Endothelial cell of umbilical vein (primary cell): ENCODE results near the gene ANKRD44. TPM values are rescaled to one million over a fixed set of nuclear protein-coding genes. Genes with fewer than 3 reads are reported as not detected.

Experiments used
- BruUV-seq: library from RNA; stranded (reverse); fragments of 400-500 nt; replicated peaks from 2 replicates; lab custom pipeline; 2021; lab: Mats Ljungman, UMichigan
- CTCF ChIA-PET: fragments of 300-600, 350-600 bp; sonication (Branson Sonifier 250); formaldehyde crosslinking; loops from one replicate; lab custom pipeline; 2021; ENCODE audit warnings: antibody characterized with exemption, inconsistent platforms; lab: Charles Lee
- POLR2A ChIA-PET: fragments of 300-600, 350-600 bp; sonication (Branson Sonifier 250); formaldehyde crosslinking; loops from one replicate; lab custom pipeline; 2021; ENCODE audit warnings: antibody characterized with exemption, inconsistent platforms; lab: Charles Lee
- DNase-seq: peaks from one replicate; pipeline ENCODE4 v3.0.0-alpha.2; 2011; ENCODE audit warnings: low read depth, low spot score
- FAIRE-seq: peaks from 2 replicates; lab custom pipeline; 2011; peaks lifted over from hg19 to GRCh38; lab: Jason Lieb, UNC
- H2AFZ ChIP-seq: 2 replicates; pipeline ENCODE4 v1.6.0; 2012; ENCODE audit warnings: low read depth, low read length, control low read depth, inconsistent platforms
- H3K27ac ChIP-seq: 2 replicates; pipeline ENCODE4 v1.5.1; 2011; ENCODE audit warnings: low read depth, mild to moderate bottlenecking, control low read depth, low read length, moderate library complexity; ENCODE audit not compliant: insufficient read depth
- H3K27me3 ChIP-seq, 2 experiments: 2 replicates each; pipeline versions ENCODE4 v1.6.0 to v1.6.1; 2011; ENCODE audit warnings: low read length in 2 of 2, mixed read lengths in 1 of 2; ENCODE audit not compliant: control insufficient read depth in 2 of 2, insufficient read depth in 2 of 2
- H3K36me3 ChIP-seq, 2 experiments: 2 replicates in 1 of 2; 3 replicates in 1 of 2; pipeline ENCODE4 v1.5.1; 2011; ENCODE audit warnings: low read length in 2 of 2, mild to moderate bottlenecking in 1 of 2, moderate library complexity in 1 of 2; ENCODE audit not compliant: control insufficient read depth in 2 of 2, insufficient read depth in 2 of 2; ENCODE audit errors: extremely low read depth in 1 of 2
- H3K4me1 ChIP-seq: 3 replicates; pipeline ENCODE4 v1.5.1; 2011; ENCODE audit warnings: mild to moderate bottlenecking, low read length; ENCODE audit not compliant: control insufficient read depth, insufficient read depth; ENCODE audit errors: extremely low read depth
- H3K4me2 ChIP-seq: 2 replicates; pipeline ENCODE4 v1.6.1; 2011; ENCODE audit warnings: low read length, control low read depth, mixed read lengths; ENCODE audit not compliant: insufficient read depth
- H3K4me3 ChIP-seq, 3 experiments: fragments of 200-600 bp in 1 of 3; sonication (generic), shearing (Covaris generic) in 1 of 3; replicated peaks in 1 of 3; 2 replicates each; pipeline ENCODE4 v1.5.1; 2011 to 2016; ENCODE audit warnings: control low read depth in 3 of 3, low read length in 3 of 3, mild to moderate bottlenecking in 2 of 3, inconsistent platforms in 1 of 3, low read depth in 1 of 3, moderate library complexity in 1 of 3; ENCODE audit not compliant: insufficient read depth in 1 of 3
- H3K79me2 ChIP-seq: 2 replicates; pipeline ENCODE4 v1.6.0; 2012; ENCODE audit warnings: low read length, inconsistent platforms; ENCODE audit not compliant: control insufficient read depth, insufficient read depth
- H3K9ac ChIP-seq: replicated peaks from 2 replicates; pipeline ENCODE3; 2011; ENCODE audit warnings: low read length, control low read depth; ENCODE audit not compliant: insufficient read depth; ENCODE audit errors: extremely low read depth
- H3K9me1 ChIP-seq: replicated peaks from 3 replicates; pipeline ENCODE4 v1.6.0; 2011; ENCODE audit warnings: mild to moderate bottlenecking, low read length; ENCODE audit not compliant: control insufficient read depth, insufficient read depth; ENCODE audit errors: extremely low read depth
- H3K9me3 ChIP-seq: replicated peaks from 2 replicates; pipeline ENCODE4 v1.5.1; 2012; ENCODE audit warnings: low read length, inconsistent platforms; ENCODE audit not compliant: control insufficient read depth, insufficient read depth
- H4K20me1 ChIP-seq: replicated peaks from 2 replicates; pipeline ENCODE3; 2011; ENCODE audit warnings: mild to moderate bottlenecking, low read length; ENCODE audit not compliant: control insufficient read depth, insufficient read depth; ENCODE audit errors: extremely low read depth
- EZH2 ChIP-seq: IDR thresholded peaks from 2 replicates; pipeline ENCODE4 v1.6.1; 2012; ENCODE audit warnings: borderline replicate concordance, low read depth, mild to moderate bottlenecking, moderate library complexity, low read length, inconsistent platforms; ENCODE audit not compliant: severe bottlenecking
- FOS ChIP-seq: IDR thresholded peaks from 2 replicates; pipeline ENCODE4 v1.6.1; 2011; ENCODE audit warnings: mild to moderate bottlenecking, low read length, moderate library complexity, borderline replicate concordance; ENCODE audit not compliant: insufficient read depth
- GATA2 ChIP-seq: IDR thresholded peaks from 2 replicates; pipeline ENCODE4 v1.7.0; 2011; ENCODE audit warnings: low read depth, mild to moderate bottlenecking, moderate library complexity, mixed read lengths, low read length; ENCODE audit not compliant: insufficient read length, insufficient read depth
- JUN ChIP-seq: IDR thresholded peaks from 2 replicates; pipeline ENCODE4 v1.6.1; 2011; ENCODE audit warnings: borderline replicate concordance, low read depth; ENCODE audit not compliant: insufficient read length, insufficient read depth
- MAX ChIP-seq: IDR thresholded peaks from 2 replicates; pipeline ENCODE4 v1.6.1; 2011; ENCODE audit not compliant: insufficient read depth, insufficient read length
- MYC ChIP-seq: IDR thresholded peaks from one replicate; pipeline ENCODE4 v1.6.1; 2011; ENCODE audit warnings: mild to moderate bottlenecking, low read depth, low read length
- POLR2A ChIP-seq: IDR thresholded peaks from 2 replicates; pipeline ENCODE4 v1.6.1; 2012; ENCODE audit warnings: low read depth, mild to moderate bottlenecking, control low read depth, low read length
- POLR2AphosphoS5 ChIP-seq: IDR thresholded peaks from 2 replicates; pipeline ENCODE4 v1.6.1; 2012; ENCODE audit warnings: low read depth, mild to moderate bottlenecking, control low read depth, low read length, moderate library complexity; ENCODE audit not compliant: insufficient read depth
- dilution Hi-C: fragments of 300-500 bp; cut with MboI; formaldehyde crosslinking; loops from one replicate; pipeline ENCODE4 v1.15.0; 2019; ENCODE audit warnings: low sequenced_read_pairs; ENCODE audit not compliant: extremely low pct_ligation_motif_present
- intact Hi-C: fragments of 100-400 bp; cut with micrococcal nuclease; formaldehyde crosslinking; loops from one replicate; pipeline ENCODE4 v1.10.0; 2022
- polyA plus RNA-seq, 4 experiments: library from polyadenylated mRNA; depleted of rRNA in 3 of 4; stranded (reverse) in 3 of 4; unstranded in 1 of 4; fragments of >200 nt; gene quantifications; 2 replicates each; pipeline versions ENCODE4 v1.2.1 to v1.2.3, GENCODE V29; 2011 to 2012; ENCODE audit warnings: missing spikeins in 1 of 4
- total RNA-seq: library from RNA; stranded (reverse); gene quantifications from 2 replicates; pipeline ENCODE4 v1.2.3, GENCODE V29; 2021
- TF ChIP-seq, protein P1 (sequence below), 2 donors: IDR thresholded peaks; 1 replicate in 1 of 2; 2 replicates in 1 of 2; pipeline ENCODE4 v1.5.1; 2011; ENCODE audit warnings: low read length in 2 of 2, mild to moderate bottlenecking in 2 of 2, moderate library complexity in 2 of 2, control low read depth in 1 of 2, inconsistent platforms in 1 of 2, low read depth in 1 of 2; ENCODE audit not compliant: insufficient read depth in 1 of 2; ENCODE audit errors: extremely low read depth in 1 of 2

Gene ANKRD44
- total and polyA plus RNA-seq, 2 donors (not counting 3 experiments of a cell fraction or from before 2014, with no cell fraction given): 3.4 to 6.1 TPM

DNA sequence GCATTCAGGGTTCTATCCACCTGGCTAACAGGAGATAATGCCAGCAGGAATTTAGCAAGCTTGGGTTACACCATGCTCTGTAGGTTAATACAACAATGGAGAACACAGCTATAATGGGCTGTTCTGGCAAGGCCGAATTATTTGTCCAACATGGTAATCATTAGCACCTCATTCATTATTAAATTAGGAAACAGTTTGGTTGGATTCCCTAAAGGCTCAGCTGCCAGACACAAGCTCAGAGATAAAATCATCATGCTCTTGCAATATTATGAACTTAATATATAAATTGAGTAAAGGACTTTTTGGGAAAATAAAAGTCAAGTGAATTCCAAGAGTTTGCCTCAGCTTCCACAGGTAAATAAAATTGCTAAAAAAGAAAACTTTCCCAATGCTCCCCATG, 166.4 kb downstream of the ANKRD44 start:
- H3K4me1 ChIP-seq: no peaks in the 10 kb centered on the region
- CTCF ChIA-PET: interaction anchor here (2.0 to 2.1 kb wide), 3 partner anchors 9 to 31 kb away, joined by 6 to 8 read pairs (median 8); no protein-coding TSS in a partner anchor

DNA sequence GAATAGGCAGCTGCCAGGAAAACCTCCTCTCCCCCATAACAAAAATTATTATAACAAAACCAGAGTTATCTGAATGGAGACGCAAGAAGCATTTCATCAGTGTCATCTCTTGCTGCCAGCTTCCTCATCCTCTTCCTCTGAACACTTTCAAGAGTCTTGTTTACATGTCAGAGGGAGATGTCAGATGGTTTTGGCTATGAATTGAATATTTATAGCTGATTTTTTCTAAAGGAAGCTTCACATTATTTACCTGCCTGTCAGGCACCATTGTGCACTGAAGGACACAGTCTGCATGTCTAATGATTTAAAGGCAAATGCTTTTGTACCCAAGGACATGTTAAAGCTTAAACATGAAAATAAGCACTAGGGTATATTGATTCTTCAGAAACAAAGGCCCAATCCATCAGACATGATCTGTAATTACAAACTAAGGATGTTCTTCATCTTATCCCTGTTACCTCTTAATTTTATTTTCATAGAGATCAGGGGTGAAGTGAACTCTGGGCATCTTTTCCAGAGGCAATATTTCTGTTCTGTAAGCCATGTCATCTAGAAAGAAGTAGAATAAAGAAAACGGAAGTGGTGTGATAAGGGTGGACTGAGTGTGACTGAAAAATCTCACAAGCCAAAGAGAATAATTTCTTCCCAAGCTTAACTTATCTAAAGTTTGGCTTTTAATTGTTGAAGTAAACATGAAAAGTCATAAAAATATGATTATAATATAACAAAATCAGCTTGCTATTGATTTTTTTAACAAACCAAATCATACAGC, 168.7 kb downstream of the ANKRD44 start:
- no peaks in the 10 kb centered on the region for H3K27me3 ChIP-seq
- dilution Hi-C loops: no loop called here
- peaks cover 18% of the 10 kb centered on the region for H3K4me1 ChIP-seq
- ChIA-PET CTCF (interaction anchor here (0.9 to 1.9 kb wide), 5 partner anchors 15 to 28 kb away, joined by 3 to 8 read pairs (median 4); no protein-coding TSS in a partner anchor), POLR2A (no interaction called here)
- H3K4me3 ChIP-seq: no peak overlapping the region
- BruUV-seq: no TSS peak
- H2AFZ ChIP-seq: no peak overlapping the region
- no peaks in the 10 kb centered on the region for H3K36me3 ChIP-seq
- H3K79me2 ChIP-seq: no peaks in the 10 kb centered on the region
- no peak for DNase-seq
- H4K20me1 ChIP-seq: no peaks in the 10 kb centered on the region
- H3K27ac ChIP-seq: no peak overlapping the region
- TF ChIP-seq POLR2AphosphoS5 (no peak), POLR2A (no peak), GATA2 (no peak), JUN (no peak), MYC (no peak), EZH2 (no peak), MAX (no peak), FOS (no peak)
- TF ChIP-seq, protein P1, sequence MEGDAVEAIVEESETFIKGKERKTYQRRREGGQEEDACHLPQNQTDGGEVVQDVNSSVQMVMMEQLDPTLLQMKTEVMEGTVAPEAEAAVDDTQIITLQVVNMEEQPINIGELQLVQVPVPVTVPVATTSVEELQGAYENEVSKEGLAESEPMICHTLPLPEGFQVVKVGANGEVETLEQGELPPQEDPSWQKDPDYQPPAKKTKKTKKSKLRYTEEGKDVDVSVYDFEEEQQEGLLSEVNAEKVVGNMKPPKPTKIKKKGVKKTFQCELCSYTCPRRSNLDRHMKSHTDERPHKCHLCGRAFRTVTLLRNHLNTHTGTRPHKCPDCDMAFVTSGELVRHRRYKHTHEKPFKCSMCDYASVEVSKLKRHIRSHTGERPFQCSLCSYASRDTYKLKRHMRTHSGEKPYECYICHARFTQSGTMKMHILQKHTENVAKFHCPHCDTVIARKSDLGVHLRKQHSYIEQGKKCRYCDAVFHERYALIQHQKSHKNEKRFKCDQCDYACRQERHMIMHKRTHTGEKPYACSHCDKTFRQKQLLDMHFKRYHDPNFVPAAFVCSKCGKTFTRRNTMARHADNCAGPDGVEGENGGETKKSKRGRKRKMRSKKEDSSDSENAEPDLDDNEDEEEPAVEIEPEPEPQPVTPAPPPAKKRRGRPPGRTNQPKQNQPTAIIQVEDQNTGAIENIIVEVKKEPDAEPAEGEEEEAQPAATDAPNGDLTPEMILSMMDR (IDR thresholded peaks at IDR 0.05; ENCODE audit: extremely low read depth in 1 of 2, insufficient read depth in 1 of 2, low read depth in 1 of 2, low read length in 2 of 2): no peak
- no peaks in the 10 kb centered on the region for H3K9me1 ChIP-seq
- no peaks in the 10 kb centered on the region for H3K9me3 ChIP-seq
- no peak overlapping the region for H3K9ac ChIP-seq
- H3K4me2 ChIP-seq: no peak overlapping the region
- intact Hi-C loops: no loop called here
- peak; percentile 57 for FAIRE-seq

More for the DNA sequence above, 166.4 kb downstream of the ANKRD44 start:
- BruUV-seq: no TSS peak
- no peak overlapping the region for H3K4me2 ChIP-seq
- DNase-seq: no peak
- no peaks in the 10 kb centered on the region for H3K27me3 ChIP-seq
- intact Hi-C loops (no loop called here), dilution Hi-C loops (no loop called here)
- TF ChIP-seq FOS (no peak), GATA2 (no peak), JUN (no peak)
- H2AFZ ChIP-seq: no peak overlapping the region
- no peak overlapping the region for H3K27ac ChIP-seq
- no peaks in the 10 kb centered on the region for H3K36me3 ChIP-seq
- POLR2A ChIA-PET: no interaction called here
- H3K79me2 ChIP-seq: no peaks in the 10 kb centered on the region
- no peak for FAIRE-seq
- no peaks in the 10 kb centered on the region for H4K20me1 ChIP-seq
- no peak overlapping the region for H3K9ac ChIP-seq
- no peaks in the 10 kb centered on the region for H3K9me3 ChIP-seq
- no peak overlapping the region for H3K4me3 ChIP-seq
- no peaks in the 10 kb centered on the region for H3K9me1 ChIP-seq
